ENCODE results near the gene KCNQ1. TPM values are rescaled to one million over a fixed set of nuclear protein-coding genes. Genes with fewer than 3 reads are reported as not detected.

KCNQ1 gene
- total RNA-seq, 1 experiment from 2014 or later: 2.3 TPM

GRCh38 chr11:2776351-2777061, 331.7 kb downstream of the KCNQ1 start:
- Mint-ChIP-seq H3K4me1 (peaks cover 0 to 4% of the 10 kb centered on the region in 2 experiments; a peak in 2 of 4 replicates), H3K9me3 (no peaks in the 10 kb centered on the region), H3K27me3 (ENCODE audit: low read depth) (peaks cover 74% of the 10 kb centered on the region), H3K27ac (no peak overlapping the region; a peak in 1 of 7 replicates), H3K36me3 (ENCODE audit: insufficient read depth in 1 of 3, low read depth in 3 of 3) (no peaks in the 10 kb centered on the region), H3K4me3 (no peak overlapping the region)
- no peak overlapping the region for H2BK15ac ChIP-seq (ENCODE audit: low read depth, low read length)
- H3K23ac ChIP-seq (ENCODE audit: insufficient read length, low read depth, low read length): no peak overlapping the region
- no peak overlapping the region for H2BK120ac ChIP-seq (ENCODE audit: low read depth, low read length, poor library complexity, severe bottlenecking)
- H2AFZ ChIP-seq (ENCODE audit: low read length): no peak overlapping the region
- no peak overlapping the region for H3K9ac ChIP-seq (ENCODE audit: extremely low read depth, insufficient read length, low read length)
- H2AK5ac ChIP-seq (ENCODE audit: insufficient read length, low read length): no peak overlapping the region
- H3K9me3 ChIP-seq (ENCODE audit: control insufficient read depth, low read depth, low read length): no peaks in the 10 kb centered on the region
- no peak for DNase-seq
- H3K14ac ChIP-seq (ENCODE audit: insufficient read depth, low read length): no peak overlapping the region
- H3T11ph ChIP-seq (ENCODE audit: low read length): no peak overlapping the region
- no peaks in the 10 kb centered on the region for H3K4me1 ChIP-seq (ENCODE audit: insufficient read depth, low read length)
- peaks cover 5% of the 10 kb centered on the region; the same call in 1 of the 2 replicates for H3K27me3 ChIP-seq (ENCODE audit: insufficient read depth, low read length)
- no peak overlapping the region for H4K91ac ChIP-seq (ENCODE audit: insufficient read length, low read depth, low read length)
- no peak overlapping the region for H3K56ac ChIP-seq (ENCODE audit: insufficient read length, low read depth, low read length)
- no peak overlapping the region for H4K8ac ChIP-seq (replicated peaks; ENCODE audit: insufficient read length, low read depth, low read length)
- H3K18ac ChIP-seq (ENCODE audit: insufficient read length, low read depth, low read length): no peak overlapping the region
- H2BK12ac ChIP-seq (ENCODE audit: insufficient read length, low read depth, low read length): no peak overlapping the region
- no peaks in the 10 kb centered on the region for H4K20me1 ChIP-seq (ENCODE audit: control insufficient read depth, insufficient read depth, insufficient read length)
- no peak overlapping the region for H4K5ac ChIP-seq (ENCODE audit: insufficient read length, low read depth, low read length)
- WGBS (ENCODE audit: extremely low coverage, insufficient read length, low lambda C conversion rate): no CpG with 5 or more reads among the region's 19 CpGs
- H3K27ac ChIP-seq (ENCODE audit: insufficient read length, low read depth, low read length): no peak overlapping the region
- no peaks in the 10 kb centered on the region for H3K79me1 ChIP-seq (ENCODE audit: insufficient read depth, low read depth, low read length, poor library complexity, severe bottlenecking)
- no peak overlapping the region for H3K4ac ChIP-seq (ENCODE audit: low read depth, low read length)
- TF ChIP-seq CTCF (conservative IDR thresholded peaks at IDR 0.05): no peak
- no peak overlapping the region for H2BK5ac ChIP-seq (ENCODE audit: insufficient read length, low read length)
- no peak overlapping the region for H2BK20ac ChIP-seq (ENCODE audit: low read depth, low read length, poor library complexity, severe bottlenecking)
- H3K4me2 ChIP-seq (ENCODE audit: insufficient read depth, insufficient read length, low read length): no peak overlapping the region
- H3K23me2 ChIP-seq (ENCODE audit: insufficient read length, low read depth, low read length, poor library complexity, severe bottlenecking): no peaks in the 10 kb centered on the region
- H3K79me2 ChIP-seq (ENCODE audit: insufficient read depth, low read length): no peaks in the 10 kb centered on the region

All from H9 (cell line).